Measurements from ENCODE around the gene ITGA1.

The ITGA1 gene

GRCh38 chr5:52787600-52788504 is at the start of gene ITGA1, which contains the start of gene PELO (continued):
- no peak for TF ChIP-seq PRDM2 (tag by site-specific recombination; IDR thresholded peaks at IDR 0.05; ENCODE audit: borderline replicate concordance)
- TF ChIP-seq ZNF341 (tag by site-specific recombination; IDR thresholded peaks at IDR 0.05; ENCODE audit: low read depth) = peak; percentile 67; the same call in 1 of the 2 replicates
- no peak for TF ChIP-seq KLF16 (tag by site-specific recombination; IDR thresholded peaks at IDR 0.05)
- TF ChIP-seq ZNF416 (tag by site-specific recombination; IDR thresholded peaks at IDR 0.05) = no peak
- peak; percentile 61; the same call in 1 of the 2 replicates for TF ChIP-seq ZNF629 (tag by site-specific recombination; IDR thresholded peaks at IDR 0.05)
- no peak for TF ChIP-seq PRDM1 (tag by site-specific recombination; IDR thresholded peaks at IDR 0.05)
- TF ChIP-seq, protein P1, sequence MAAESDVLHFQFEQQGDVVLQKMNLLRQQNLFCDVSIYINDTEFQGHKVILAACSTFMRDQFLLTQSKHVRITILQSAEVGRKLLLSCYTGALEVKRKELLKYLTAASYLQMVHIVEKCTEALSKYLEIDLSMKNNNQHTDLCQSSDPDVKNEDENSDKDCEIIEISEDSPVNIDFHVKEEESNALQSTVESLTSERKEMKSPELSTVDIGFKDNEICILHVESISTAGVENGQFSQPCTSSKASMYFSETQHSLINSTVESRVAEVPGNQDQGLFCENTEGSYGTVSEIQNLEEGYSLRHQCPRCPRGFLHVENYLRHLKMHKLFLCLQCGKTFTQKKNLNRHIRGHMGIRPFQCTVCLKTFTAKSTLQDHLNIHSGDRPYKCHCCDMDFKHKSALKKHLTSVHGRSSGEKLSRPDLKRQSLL (tag by site-specific recombination; IDR thresholded peaks at IDR 0.05) = no peak
- TF ChIP-seq ZNF398 (tag by site-specific recombination; IDR thresholded peaks at IDR 0.05) = peak; percentile 57; the same call in 1 of the 2 replicates
- peak; percentile 67; the same call in 1 of the 2 replicates for TF ChIP-seq ZEB2 (tag by site-specific recombination; IDR thresholded peaks at IDR 0.05)
- no peak for TF ChIP-seq ZNF624 (tag by site-specific recombination; IDR thresholded peaks at IDR 0.05)
- TF ChIP-seq ZXDB (tag by site-specific recombination; IDR thresholded peaks at IDR 0.05) = peak; percentile 85
- TF ChIP-seq ZNF324 (tag by site-specific recombination; IDR thresholded peaks at IDR 0.05) = no peak
- TF ChIP-seq, protein P2, sequence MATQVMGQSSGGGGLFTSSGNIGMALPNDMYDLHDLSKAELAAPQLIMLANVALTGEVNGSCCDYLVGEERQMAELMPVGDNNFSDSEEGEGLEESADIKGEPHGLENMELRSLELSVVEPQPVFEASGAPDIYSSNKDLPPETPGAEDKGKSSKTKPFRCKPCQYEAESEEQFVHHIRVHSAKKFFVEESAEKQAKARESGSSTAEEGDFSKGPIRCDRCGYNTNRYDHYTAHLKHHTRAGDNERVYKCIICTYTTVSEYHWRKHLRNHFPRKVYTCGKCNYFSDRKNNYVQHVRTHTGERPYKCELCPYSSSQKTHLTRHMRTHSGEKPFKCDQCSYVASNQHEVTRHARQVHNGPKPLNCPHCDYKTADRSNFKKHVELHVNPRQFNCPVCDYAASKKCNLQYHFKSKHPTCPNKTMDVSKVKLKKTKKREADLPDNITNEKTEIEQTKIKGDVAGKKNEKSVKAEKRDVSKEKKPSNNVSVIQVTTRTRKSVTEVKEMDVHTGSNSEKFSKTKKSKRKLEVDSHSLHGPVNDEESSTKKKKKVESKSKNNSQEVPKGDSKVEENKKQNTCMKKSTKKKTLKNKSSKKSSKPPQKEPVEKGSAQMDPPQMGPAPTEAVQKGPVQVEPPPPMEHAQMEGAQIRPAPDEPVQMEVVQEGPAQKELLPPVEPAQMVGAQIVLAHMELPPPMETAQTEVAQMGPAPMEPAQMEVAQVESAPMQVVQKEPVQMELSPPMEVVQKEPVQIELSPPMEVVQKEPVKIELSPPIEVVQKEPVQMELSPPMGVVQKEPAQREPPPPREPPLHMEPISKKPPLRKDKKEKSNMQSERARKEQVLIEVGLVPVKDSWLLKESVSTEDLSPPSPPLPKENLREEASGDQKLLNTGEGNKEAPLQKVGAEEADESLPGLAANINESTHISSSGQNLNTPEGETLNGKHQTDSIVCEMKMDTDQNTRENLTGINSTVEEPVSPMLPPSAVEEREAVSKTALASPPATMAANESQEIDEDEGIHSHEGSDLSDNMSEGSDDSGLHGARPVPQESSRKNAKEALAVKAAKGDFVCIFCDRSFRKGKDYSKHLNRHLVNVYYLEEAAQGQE (tag by site-specific recombination; IDR thresholded peaks at IDR 0.05) = peak; percentile 42; the same call in 1 of the 2 replicates
- no peak for TF ChIP-seq ELK4 (IDR thresholded peaks at IDR 0.05; ENCODE audit: borderline replicate concordance, low read depth, low read length)
- TF ChIP-seq ZNF133 (tag by site-specific recombination; IDR thresholded peaks at IDR 0.05) = no peak
- no peak for TF ChIP-seq ZNF777 (tag by site-specific recombination; IDR thresholded peaks at IDR 0.05; ENCODE audit: borderline replicate concordance)
- TF ChIP-seq, protein P3, sequence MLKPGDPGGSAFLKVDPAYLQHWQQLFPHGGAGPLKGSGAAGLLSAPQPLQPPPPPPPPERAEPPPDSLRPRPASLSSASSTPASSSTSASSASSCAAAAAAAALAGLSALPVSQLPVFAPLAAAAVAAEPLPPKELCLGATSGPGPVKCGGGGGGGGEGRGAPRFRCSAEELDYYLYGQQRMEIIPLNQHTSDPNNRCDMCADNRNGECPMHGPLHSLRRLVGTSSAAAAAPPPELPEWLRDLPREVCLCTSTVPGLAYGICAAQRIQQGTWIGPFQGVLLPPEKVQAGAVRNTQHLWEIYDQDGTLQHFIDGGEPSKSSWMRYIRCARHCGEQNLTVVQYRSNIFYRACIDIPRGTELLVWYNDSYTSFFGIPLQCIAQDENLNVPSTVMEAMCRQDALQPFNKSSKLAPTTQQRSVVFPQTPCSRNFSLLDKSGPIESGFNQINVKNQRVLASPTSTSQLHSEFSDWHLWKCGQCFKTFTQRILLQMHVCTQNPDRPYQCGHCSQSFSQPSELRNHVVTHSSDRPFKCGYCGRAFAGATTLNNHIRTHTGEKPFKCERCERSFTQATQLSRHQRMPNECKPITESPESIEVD (tag by site-specific recombination; IDR thresholded peaks at IDR 0.05) = no peak
- no peak for TF ChIP-seq ZNF654 (tag by site-specific recombination; IDR thresholded peaks at IDR 0.05; ENCODE audit: low read depth)
- TF ChIP-seq ZNF501 (tag by site-specific recombination; IDR thresholded peaks at IDR 0.05) = peak; percentile 57
- no peak for TF ChIP-seq PRDM4 (tag by site-specific recombination; IDR thresholded peaks at IDR 0.05)
